Neuronal stem cell (in vitro differentiated cells): ENCODE results near the gene PLD1.

Source experiments
- DNase-seq: peaks from one replicate; pipeline ENCODE4 v3.0.0-alpha.2; 2013; ENCODE audit warnings: low spot score
- H2AFZ ChIP-seq: one replicate; pipeline ENCODE4 v1.6.1; 2013; ENCODE audit warnings: mild to moderate bottlenecking, low read length, inconsistent platforms
- H2AK5ac ChIP-seq: 2 replicates; pipeline ENCODE4 v1.6.1; 2013; ENCODE audit warnings: low read depth, mild to moderate bottlenecking, inconsistent platforms, low read length, moderate library complexity, mixed read lengths
- H2BK120ac ChIP-seq: 2 replicates; pipeline ENCODE4 v1.6.1; 2013; ENCODE audit warnings: low read depth, mild to moderate bottlenecking, inconsistent platforms, low read length, moderate library complexity, mixed read lengths
- H2BK12ac ChIP-seq: one replicate; pipeline ENCODE4 v1.6.1; 2013; ENCODE audit warnings: low read length, inconsistent platforms
- H2BK15ac ChIP-seq: 2 replicates; pipeline ENCODE4 v1.6.1; 2013; ENCODE audit warnings: mild to moderate bottlenecking, low read length, inconsistent platforms, mixed read lengths
- H2BK5ac ChIP-seq: one replicate; pipeline ENCODE4 v1.6.1; 2013; ENCODE audit warnings: inconsistent platforms, mild to moderate bottlenecking, low read length, moderate library complexity
- H3K14ac ChIP-seq: one replicate; pipeline ENCODE4 v1.6.1; 2013; ENCODE audit warnings: low read length, inconsistent platforms
- H3K18ac ChIP-seq: 2 replicates; pipeline ENCODE4 v1.6.1; 2013; ENCODE audit warnings: low read length, inconsistent platforms
- H3K23ac ChIP-seq: 2 replicates; pipeline ENCODE4 v1.6.1; 2013; ENCODE audit warnings: low read depth, mild to moderate bottlenecking, mixed read lengths, low read length, inconsistent platforms; ENCODE audit not compliant: poor library complexity
- H3K27ac ChIP-seq: replicated peaks from 3 replicates; pipeline ENCODE4 v1.5.1; 2013; ENCODE audit warnings: low read length, inconsistent platforms
- H3K27me3 ChIP-seq, 3 experiments: 2 replicates each; pipeline ENCODE4 v1.6.1; 2013; ENCODE audit warnings: low read length in 3 of 3, mild to moderate bottlenecking in 2 of 3, inconsistent platforms in 1 of 3, low read depth in 1 of 3, mixed read lengths in 1 of 3, moderate library complexity in 1 of 3; ENCODE audit not compliant: control insufficient read depth in 3 of 3, insufficient read depth in 3 of 3
- H3K36me3 ChIP-seq, 2 donors: replicated peaks in 1 of 2; 2 replicates each; pipeline ENCODE4 v1.6.1; 2013; ENCODE audit warnings: low read length in 2 of 2; ENCODE audit not compliant: control insufficient read depth in 2 of 2, insufficient read depth in 2 of 2
- H3K4ac ChIP-seq: 2 replicates; pipeline ENCODE4 v1.6.1; 2013; ENCODE audit warnings: inconsistent platforms, mild to moderate bottlenecking, low read length, moderate library complexity
- H3K4me1 ChIP-seq, 2 donors: 1 replicate in 1 of 2; 2 replicates in 1 of 2; pipeline ENCODE4 v1.6.1; 2013; ENCODE audit warnings: low read length in 2 of 2, low read depth in 1 of 2; ENCODE audit not compliant: control insufficient read depth in 2 of 2, insufficient read depth in 1 of 2
- H3K4me2 ChIP-seq: one replicate; pipeline ENCODE4 v1.6.1; 2013; ENCODE audit warnings: mild to moderate bottlenecking, low read length, inconsistent platforms; ENCODE audit not compliant: insufficient read depth, poor library complexity, severe bottlenecking
- H3K4me3 ChIP-seq, 2 donors: 2 replicates each; pipeline ENCODE4 v1.5.1; 2013; ENCODE audit warnings: low read length in 2 of 2, mild to moderate bottlenecking in 2 of 2, inconsistent platforms in 1 of 2, moderate library complexity in 1 of 2
- H3K79me1 ChIP-seq: one replicate; pipeline ENCODE4 v1.6.1; 2013; ENCODE audit warnings: low read depth, mild to moderate bottlenecking, inconsistent platforms, low read length, moderate library complexity
- H3K9ac ChIP-seq: one replicate; pipeline ENCODE4 v1.6.1; 2013; ENCODE audit warnings: mild to moderate bottlenecking, low read depth, low read length, inconsistent platforms; ENCODE audit not compliant: poor library complexity
- H3K9me3 ChIP-seq, 2 donors: replicated peaks in 1 of 2; 2 replicates each; pipeline versions ENCODE3 to v1.6.1; 2013; ENCODE audit warnings: low read length in 2 of 2, mild to moderate bottlenecking in 2 of 2, inconsistent platforms in 1 of 2, low read depth in 1 of 2, mixed read lengths in 1 of 2, moderate library complexity in 1 of 2; ENCODE audit not compliant: control insufficient read depth in 2 of 2, insufficient read depth in 1 of 2
- H4K8ac ChIP-seq: one replicate; pipeline ENCODE4 v1.6.1; 2013; ENCODE audit warnings: low read depth, mild to moderate bottlenecking, inconsistent platforms, low read length, moderate library complexity
- H4K91ac ChIP-seq: one replicate; pipeline ENCODE4 v1.6.1; 2013; ENCODE audit warnings: low read length, low read depth, mild to moderate bottlenecking, inconsistent platforms; ENCODE audit not compliant: poor library complexity
- WGBS, 2 donors: extraction: QIAGEN DNeasy Blood & Tissue Kit; methylation state at CpG; one replicate each; pipeline ENCODE4 v1.1.7; 2013; ENCODE audit warnings: missing lambda C conversion rate in 2 of 2, mixed read lengths in 1 of 2; ENCODE audit not compliant: insufficient read length in 2 of 2, insufficient replicate concordance in 1 of 2; ENCODE audit errors: extremely low coverage in 2 of 2; 5-methylcytosine and 5-hydroxymethylcytosine counted together

The PLD1 gene

DNA sequence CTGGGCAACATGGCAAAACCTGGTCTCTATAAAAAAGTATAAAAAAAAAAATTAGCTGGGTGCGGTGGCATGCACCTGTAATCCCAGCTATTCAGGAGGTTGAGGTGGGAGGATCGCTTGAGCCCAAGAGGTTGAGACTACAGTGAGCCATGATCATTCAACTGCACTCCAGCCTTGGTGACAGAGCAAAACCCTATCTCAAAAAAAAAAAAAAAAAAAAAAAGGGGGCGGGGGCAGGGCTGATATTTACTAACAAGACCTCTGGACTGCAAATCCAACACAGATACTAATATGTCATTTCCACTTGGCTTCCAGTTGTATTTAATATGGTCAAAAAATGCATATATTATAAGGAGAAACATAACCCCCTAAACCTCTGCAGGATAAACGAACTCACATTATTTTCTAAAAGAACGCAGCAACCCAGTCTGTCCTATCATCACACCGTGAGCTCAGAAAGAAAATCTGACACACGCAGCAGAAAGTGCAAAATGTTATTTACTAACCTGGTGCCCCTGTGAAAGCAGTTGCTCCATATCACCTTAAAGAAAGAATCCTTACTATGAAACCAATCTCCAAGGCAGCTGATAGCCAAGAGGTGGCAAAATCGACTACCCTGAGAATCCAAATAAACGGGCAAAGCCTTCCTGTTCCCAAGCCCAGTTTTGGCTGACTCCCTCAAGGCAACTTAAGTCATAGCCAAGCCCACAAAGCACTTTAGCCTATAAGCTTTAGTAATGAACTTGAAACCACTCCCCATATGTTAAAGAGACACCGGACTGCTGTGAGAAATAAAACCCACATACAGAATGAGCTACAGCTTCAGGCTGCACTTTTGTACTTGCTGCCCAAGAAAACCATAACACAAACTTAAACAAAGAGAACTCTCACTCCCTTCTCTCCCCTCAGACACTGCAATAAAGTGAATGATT is 39.3 kb downstream of the PLD1 start:
- Histone ChIP-seq H2AK5ac (no peak overlapping the region), H3K14ac (no peak overlapping the region), H2BK15ac (no peak overlapping the region), H2BK5ac (no peak overlapping the region), H3K36me3 (no peaks in the 10 kb centered on the region), H2BK12ac (no peak overlapping the region), H3K4me3 (no peak overlapping the region), H3K18ac (no peak overlapping the region), H3K9ac (no peak overlapping the region), H4K91ac (no peak overlapping the region), H3K79me1 (no peaks in the 10 kb centered on the region), H2AFZ (peak overlapping the region; percentile 63), H3K23ac (no peak overlapping the region), H3K27me3 (no peaks in the 10 kb centered on the region), H3K4ac (no peak overlapping the region), H3K27ac (no peak overlapping the region), H3K9me3 (no peaks in the 10 kb centered on the region), H3K4me1 (peaks cover 3 to 5% of the 10 kb centered on the region in 2 donors), H4K8ac (no peak overlapping the region), H3K4me2 (no peak overlapping the region), H2BK120ac (no peak overlapping the region)
- no CpG with 5 or more reads among the region's 10 CpGs for WGBS, 2 donors
- DNase-seq, result no peak

DNA sequence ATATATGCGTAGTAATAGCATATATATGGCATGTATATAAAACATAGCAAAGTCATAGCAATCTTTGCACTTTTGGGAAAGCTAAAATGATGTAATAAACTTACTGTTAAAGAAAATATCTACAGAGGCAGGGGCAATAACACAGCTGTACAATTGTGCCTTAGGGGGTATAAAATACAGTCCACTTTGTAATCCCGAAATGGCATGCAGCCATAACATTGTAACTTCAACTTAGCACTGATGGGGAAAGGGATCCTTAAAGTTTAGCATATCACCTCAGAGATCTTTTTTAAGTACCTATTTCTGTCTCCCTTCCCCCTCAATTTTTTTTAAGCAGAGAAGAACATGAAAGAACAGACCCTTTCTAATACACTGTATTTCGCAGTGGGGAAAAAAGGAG is 40.8 kb downstream of the PLD1 start:
- Histone ChIP-seq H3K79me1 (no peaks in the 10 kb centered on the region), H3K18ac (no peak overlapping the region), H2AFZ (no peak overlapping the region), H2BK12ac (no peak overlapping the region), H2BK15ac (no peak overlapping the region), H3K27me3 (no peaks in the 10 kb centered on the region), H4K91ac (no peak overlapping the region), H3K36me3 (no peaks in the 10 kb centered on the region), H2BK5ac (no peak overlapping the region), H3K4me2 (no peak overlapping the region), H3K4me1 (peaks cover 0 to 5% of the 10 kb centered on the region in 2 donors), H3K9ac (no peak overlapping the region), H3K9me3 (no peaks in the 10 kb centered on the region), H3K4ac (no peak overlapping the region), H3K4me3 (no peak overlapping the region), H3K14ac (no peak overlapping the region), H2BK120ac (no peak overlapping the region), H2AK5ac (no peak overlapping the region), H4K8ac (no peak overlapping the region), H3K27ac (no peak overlapping the region), H3K23ac (no peak overlapping the region)
- no CpG with 5 or more reads among the region's 3 CpGs for WGBS, 2 donors
- no peak for DNase-seq

DNA sequence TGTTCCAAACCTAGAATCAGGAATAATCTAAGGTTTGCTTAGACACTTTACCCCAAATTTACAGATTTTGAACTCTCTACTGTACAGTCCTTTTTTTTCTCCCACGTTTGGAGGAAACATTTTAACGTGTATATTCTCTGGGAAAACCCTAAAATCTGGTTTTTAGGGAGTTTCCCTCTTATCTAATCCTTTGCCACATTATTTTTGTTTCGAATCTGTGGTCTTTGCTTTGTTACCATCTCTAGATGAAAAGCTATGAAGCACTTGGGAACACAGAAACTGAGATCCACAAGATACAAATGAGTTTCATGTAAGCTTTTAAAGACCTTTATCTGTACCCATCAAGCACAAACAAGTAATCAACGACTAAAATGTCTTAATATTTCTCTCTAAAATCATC is 41.3 kb downstream of the PLD1 start:
- Histone ChIP-seq H3K18ac (no peak overlapping the region), H2AK5ac (no peak overlapping the region), H2BK5ac (no peak overlapping the region), H3K4me3 (no peak overlapping the region), H3K4ac (no peak overlapping the region), H4K8ac (no peak overlapping the region), H3K4me2 (no peak overlapping the region), H4K91ac (no peak overlapping the region), H2AFZ (no peak overlapping the region), H2BK120ac (no peak overlapping the region), H3K14ac (no peak overlapping the region), H3K9ac (no peak overlapping the region), H2BK12ac (no peak overlapping the region), H3K9me3 (no peaks in the 10 kb centered on the region), H3K27me3 (no peaks in the 10 kb centered on the region), H2BK15ac (no peak overlapping the region), H3K79me1 (no peaks in the 10 kb centered on the region), H3K23ac (no peak overlapping the region), H3K4me1 (peaks cover 0 to 5% of the 10 kb centered on the region in 2 donors), H3K36me3 (no peaks in the 10 kb centered on the region), H3K27ac (no peak overlapping the region)
- no CpG with 5 or more reads among the region's 4 CpGs for WGBS, 2 donors
- DNase-seq, result no peak

DNA sequence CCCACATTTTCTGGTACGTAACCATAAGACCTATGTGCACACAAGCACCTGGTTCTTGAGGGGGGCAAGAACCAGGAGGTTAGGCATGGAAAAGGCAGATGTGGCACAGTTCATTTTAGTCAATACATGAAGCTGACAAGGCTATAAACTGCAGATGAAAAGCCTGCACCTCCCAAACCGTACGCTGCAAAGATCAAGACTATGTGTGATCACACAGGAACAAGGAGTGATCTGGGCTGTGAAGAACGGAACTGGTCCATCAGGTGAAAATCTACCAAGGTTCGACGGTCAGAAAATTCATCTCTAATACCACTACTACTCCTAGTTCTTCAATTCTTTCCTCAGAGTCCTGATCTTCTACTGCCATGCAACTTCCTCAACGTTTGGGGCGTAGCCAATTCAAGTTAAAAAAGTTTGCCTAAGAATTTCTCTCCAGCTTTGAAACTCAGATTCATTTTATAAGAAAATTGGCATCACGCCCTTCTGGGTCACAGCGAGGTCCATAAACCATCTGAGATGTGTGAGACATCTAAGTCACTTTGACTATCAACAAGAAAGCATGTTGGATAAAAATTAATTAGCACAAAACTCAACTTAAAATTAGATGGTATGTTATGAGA is 41.9 kb downstream of the PLD1 start:
- H3K79me1 ChIP-seq, result no peaks in the 10 kb centered on the region
- H2AFZ ChIP-seq, result no peak overlapping the region
- no peak overlapping the region for H2BK120ac ChIP-seq
- H4K91ac ChIP-seq, result no peak overlapping the region
- H3K9ac ChIP-seq, result no peak overlapping the region
- H3K18ac ChIP-seq, result no peak overlapping the region
- H3K14ac ChIP-seq, result no peak overlapping the region
- no peak overlapping the region for H4K8ac ChIP-seq
- H3K27ac ChIP-seq, result no peak overlapping the region
- peaks cover 0 to 5% of the 10 kb centered on the region in 2 donors for H3K4me1 ChIP-seq
- no peak overlapping the region for H2BK15ac ChIP-seq
- H2BK12ac ChIP-seq, result no peak overlapping the region
- no peak overlapping the region for H2BK5ac ChIP-seq
- H3K4me3 ChIP-seq, result no peak overlapping the region
- H3K27me3 ChIP-seq, result no peaks in the 10 kb centered on the region
- DNase-seq, result no peak
- no peak overlapping the region for H3K23ac ChIP-seq
- H3K9me3 ChIP-seq, result no peaks in the 10 kb centered on the region
- H3K4me2 ChIP-seq, result no peak overlapping the region
- WGBS, 2 donors, result no CpG with 5 or more reads among the region's 10 CpGs
- H3K36me3 ChIP-seq, result no peaks in the 10 kb centered on the region
- no peak overlapping the region for H3K4ac ChIP-seq
- H2AK5ac ChIP-seq, result no peak overlapping the region
